ENCODE results near the gene RAB36.

The RAB36 gene

DNA sequence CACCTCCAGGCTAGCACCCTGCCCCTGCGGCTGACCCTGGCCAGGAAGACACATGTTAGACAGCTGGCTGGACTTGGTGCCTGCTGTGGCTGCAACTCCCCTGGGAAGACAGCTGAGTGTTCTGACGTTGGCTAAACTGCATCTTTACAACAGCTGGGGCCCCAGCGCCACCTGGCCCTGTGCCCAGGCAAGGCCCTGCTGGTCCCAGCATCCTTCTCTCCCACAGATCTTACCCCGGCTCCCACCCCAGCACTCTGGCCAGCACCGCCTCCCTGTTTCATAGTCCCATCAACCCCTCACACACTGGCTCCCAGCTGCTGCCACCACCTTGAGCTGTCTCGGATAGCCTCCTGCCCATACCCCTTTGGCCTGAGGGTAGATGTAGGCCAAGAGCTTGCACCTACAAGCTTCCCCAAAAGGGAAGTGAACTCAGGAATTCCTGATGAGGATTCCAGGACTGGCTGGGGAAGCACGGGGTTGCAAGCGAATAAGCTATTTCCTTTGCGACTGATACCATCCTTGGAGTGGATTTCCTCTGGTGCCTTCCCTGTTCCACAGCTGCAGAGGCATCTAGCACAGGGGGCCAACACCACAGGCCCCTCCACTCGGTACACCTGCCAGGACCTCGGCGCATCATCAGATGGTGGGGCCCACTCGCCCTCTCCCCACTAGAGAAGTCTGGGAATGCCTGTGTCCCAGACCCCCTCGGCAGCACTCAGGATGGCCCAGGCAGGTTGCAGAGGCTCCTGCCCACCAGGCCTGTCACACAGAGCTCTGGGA lies 32.0 kb upstream of the RAB36 start:
- H3K4me3 ChIP-seq (ENCODE audit: low read depth, low read length), result no peak overlapping the region
- TF ChIP-seq, protein P1, sequence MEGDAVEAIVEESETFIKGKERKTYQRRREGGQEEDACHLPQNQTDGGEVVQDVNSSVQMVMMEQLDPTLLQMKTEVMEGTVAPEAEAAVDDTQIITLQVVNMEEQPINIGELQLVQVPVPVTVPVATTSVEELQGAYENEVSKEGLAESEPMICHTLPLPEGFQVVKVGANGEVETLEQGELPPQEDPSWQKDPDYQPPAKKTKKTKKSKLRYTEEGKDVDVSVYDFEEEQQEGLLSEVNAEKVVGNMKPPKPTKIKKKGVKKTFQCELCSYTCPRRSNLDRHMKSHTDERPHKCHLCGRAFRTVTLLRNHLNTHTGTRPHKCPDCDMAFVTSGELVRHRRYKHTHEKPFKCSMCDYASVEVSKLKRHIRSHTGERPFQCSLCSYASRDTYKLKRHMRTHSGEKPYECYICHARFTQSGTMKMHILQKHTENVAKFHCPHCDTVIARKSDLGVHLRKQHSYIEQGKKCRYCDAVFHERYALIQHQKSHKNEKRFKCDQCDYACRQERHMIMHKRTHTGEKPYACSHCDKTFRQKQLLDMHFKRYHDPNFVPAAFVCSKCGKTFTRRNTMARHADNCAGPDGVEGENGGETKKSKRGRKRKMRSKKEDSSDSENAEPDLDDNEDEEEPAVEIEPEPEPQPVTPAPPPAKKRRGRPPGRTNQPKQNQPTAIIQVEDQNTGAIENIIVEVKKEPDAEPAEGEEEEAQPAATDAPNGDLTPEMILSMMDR (IDR thresholded peaks at IDR 0.05; ENCODE audit: control insufficient read depth, extremely low read depth, insufficient read depth), result no peak
- no peak for DNase-seq (ENCODE audit: low read depth)

DNA sequence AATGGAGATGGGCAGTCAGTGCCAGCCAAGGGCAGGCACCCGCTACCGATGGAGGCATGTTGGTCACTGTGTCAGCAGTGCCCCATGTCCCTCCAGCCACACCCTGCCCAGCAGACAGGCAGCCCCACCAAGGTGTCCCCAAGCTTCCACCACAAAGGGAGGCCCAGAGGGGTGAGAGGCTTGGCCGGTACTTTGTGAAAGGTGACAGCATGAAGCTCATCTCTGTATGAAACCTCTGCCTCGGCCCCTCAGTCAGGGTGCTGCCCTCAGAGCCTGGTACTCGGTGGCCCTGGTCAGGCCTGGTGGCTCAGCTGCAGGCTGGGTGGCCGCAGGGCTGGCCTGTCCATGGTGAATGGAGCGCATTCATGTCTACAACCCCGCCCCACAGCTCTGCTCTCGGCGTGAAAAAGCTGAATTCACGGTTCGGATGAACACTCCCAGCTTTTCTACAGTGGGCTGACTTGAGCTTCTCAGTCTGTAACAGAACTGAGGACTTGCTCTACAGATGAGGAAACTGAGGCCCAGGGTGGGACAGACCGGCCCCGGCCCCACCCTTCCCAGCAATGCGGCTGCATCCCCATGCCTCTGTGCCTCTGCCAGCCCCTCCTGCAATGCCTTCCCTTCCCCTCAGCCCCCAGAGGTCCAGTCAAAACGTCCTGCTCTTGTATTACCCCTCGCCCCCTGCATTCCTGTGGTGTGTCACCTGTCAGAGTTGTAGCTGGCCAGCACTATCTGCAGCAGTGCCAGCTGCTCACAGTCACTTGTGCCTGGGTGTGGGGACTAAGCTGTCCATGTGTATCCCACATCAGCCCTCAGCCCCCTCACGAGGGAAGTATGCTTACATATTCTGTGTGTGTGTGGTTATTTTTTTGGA lies 31.2 kb upstream of the RAB36 start:
- DNase-seq (ENCODE audit: low read depth), result no peak
- no peak overlapping the region for H3K4me3 ChIP-seq (ENCODE audit: low read depth, low read length)
- TF ChIP-seq, protein P1 (IDR thresholded peaks at IDR 0.05; ENCODE audit: control insufficient read depth, extremely low read depth, insufficient read depth), result no peak

DNA sequence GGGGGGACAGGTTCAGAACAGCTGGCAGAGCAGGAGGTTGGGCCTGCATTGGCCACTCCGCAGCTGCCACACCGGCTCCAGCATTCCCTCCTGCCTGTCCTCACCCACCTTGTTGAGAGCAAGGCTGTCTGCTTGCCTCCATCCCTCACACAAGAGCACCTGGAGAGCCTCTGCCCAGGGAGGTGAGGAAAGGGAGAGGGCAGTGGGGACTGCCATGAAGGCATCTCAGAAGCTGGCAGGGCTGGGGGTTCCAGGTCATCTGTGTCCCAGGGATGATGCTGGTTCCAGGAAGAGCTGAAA lies 30.6 kb upstream of the RAB36 start:
- DNase-seq (ENCODE audit: low read depth), result no peak
- no peak overlapping the region for H3K4me3 ChIP-seq (ENCODE audit: low read depth, low read length)
- TF ChIP-seq, protein P1 (IDR thresholded peaks at IDR 0.05; ENCODE audit: control insufficient read depth, extremely low read depth, insufficient read depth), result no peak

DNA sequence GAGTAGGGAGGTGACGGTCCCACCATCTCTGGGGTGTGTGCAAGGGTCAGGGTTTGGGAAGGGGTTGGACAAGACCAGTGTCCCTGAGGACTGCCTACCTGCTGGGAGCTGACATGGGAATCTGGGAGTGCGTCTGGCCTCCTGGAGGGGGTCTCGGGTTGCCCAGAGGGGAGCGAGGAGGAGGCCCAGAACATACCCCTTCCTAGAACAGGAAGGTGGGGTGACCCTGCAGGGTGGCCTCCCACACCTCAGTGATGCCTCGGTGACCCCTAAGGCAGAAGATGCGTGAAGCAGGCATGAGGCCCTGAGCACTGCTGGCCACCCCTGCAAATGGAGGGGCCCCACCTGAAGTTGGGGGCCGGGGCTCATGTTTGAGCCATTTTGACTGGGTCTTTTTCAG lies 29.9 kb upstream of the RAB36 start:
- DNase-seq (ENCODE audit: low read depth), result no peak
- TF ChIP-seq, protein P1 (IDR thresholded peaks at IDR 0.05; ENCODE audit: control insufficient read depth, extremely low read depth, insufficient read depth), result no peak
- H3K4me3 ChIP-seq (ENCODE audit: low read depth, low read length), result no peak overlapping the region

DNA sequence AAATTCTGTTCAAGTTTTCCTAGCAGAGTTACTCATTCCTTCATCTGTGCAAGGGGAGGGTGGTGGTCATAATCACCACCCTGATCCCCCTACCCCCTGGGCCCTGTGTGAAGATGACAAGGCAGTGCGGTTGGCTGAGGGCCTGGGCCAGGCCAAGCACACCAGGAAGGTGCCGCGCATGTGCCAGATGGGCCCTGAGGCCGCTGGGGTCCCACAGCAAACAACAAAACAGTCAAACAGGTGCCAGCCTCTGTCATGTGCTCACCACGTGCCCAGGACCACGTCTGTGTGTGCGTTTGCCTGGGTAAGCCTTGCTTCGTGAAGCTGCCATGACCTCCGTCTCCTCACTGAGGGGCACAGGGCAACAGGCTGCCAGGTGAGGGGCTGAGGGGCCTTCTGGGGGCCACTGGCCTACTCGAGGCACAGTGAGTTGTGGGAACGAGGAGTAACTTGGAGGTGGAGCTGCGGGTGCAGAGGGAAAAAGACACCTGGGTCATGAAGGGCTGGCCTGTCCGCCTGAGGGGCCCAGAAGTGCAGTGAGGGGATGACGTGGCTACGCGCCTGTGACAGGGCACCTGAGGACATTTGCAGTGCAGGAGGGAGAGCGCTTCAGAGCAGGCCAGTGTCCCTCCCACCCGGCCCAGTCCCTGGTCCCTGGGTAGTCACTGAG lies 29.3 kb upstream of the RAB36 start:
- no peak overlapping the region for H3K4me3 ChIP-seq (ENCODE audit: low read depth, low read length)
- no peak for DNase-seq (ENCODE audit: low read depth)
- TF ChIP-seq, protein P1 (IDR thresholded peaks at IDR 0.05; ENCODE audit: control insufficient read depth, extremely low read depth, insufficient read depth), result no peak

DNA sequence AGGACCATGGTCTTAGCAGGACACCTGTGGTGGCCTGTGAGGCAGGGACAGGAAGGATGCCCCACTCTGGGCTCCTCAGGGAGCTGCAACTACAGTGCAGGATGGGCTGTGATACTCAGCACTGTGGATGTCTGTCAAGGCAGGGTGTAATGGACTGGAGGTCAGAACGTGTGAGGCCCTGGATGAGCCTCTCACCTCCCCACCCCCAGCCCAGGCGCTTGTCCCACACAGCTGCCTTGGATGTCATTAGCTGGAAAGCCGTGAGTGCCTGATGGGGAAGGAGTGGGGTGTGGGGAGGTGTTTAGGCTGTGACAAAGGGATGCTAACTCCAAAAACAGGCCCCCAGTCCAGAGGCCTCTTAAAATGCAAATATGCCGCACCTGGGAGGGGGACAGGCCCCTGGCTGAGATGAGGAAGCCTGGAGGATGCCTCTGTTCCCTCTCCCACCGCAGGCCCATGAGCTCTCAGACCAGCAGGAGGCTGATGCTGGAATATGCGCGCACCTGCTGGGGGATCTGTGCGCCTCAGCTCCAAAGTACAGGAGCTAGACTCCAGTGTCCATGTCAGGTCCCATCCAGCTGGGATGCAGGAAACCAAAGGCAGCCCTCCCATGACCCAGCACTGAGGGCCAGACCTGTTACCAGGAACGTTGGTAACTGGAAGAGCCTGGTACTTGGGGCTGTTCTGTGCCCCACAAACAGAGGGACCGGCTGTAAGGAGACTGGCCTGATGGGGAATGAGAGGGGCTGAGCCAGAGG lies 28.6 kb upstream of the RAB36 start:
- TF ChIP-seq, protein P1 (IDR thresholded peaks at IDR 0.05; ENCODE audit: control insufficient read depth, extremely low read depth, insufficient read depth), result no peak
- no peak for DNase-seq (ENCODE audit: low read depth)
- H3K4me3 ChIP-seq (ENCODE audit: low read depth, low read length), result no peak overlapping the region
